ENCODE measurements around the gene UBE3B.

Gene UBE3B

GRCh38 chr12:109518820-109519665 is 41.6 kb downstream of the UBE3B start:
- H3K4me3 ChIP-seq (ENCODE audit: low read length), result no peak overlapping the region
- DNase-seq (ENCODE audit: low read depth), result peak; percentile 46
- peak; percentile 95 for TF ChIP-seq CTCF (conservative IDR thresholded peaks at IDR 0.05; ENCODE audit: low read depth, low read length)

- no peak for DNase-seq (ENCODE audit: low read depth)
- no peak overlapping the region for H3K4me3 ChIP-seq (ENCODE audit: low read length)
- no peak for TF ChIP-seq CTCF (conservative IDR thresholded peaks at IDR 0.05; ENCODE audit: low read depth, low read length)
These were observed 42.4 kb downstream of the UBE3B start for GRCh38 chr12:109519787-109520186.

GRCh38 chr12:109521831-109522230 is 44.4 kb downstream of the UBE3B start:
- TF ChIP-seq CTCF (conservative IDR thresholded peaks at IDR 0.05; ENCODE audit: low read depth, low read length), result no peak
- DNase-seq (ENCODE audit: low read depth), result no peak
- H3K4me3 ChIP-seq (ENCODE audit: low read length), result no peak overlapping the region

- no peak for TF ChIP-seq CTCF (conservative IDR thresholded peaks at IDR 0.05; ENCODE audit: low read depth, low read length)
- no peak overlapping the region for H3K4me3 ChIP-seq (ENCODE audit: low read length)
- DNase-seq (ENCODE audit: low read depth), result no peak
These were observed 45.6 kb downstream of the UBE3B start for GRCh38 chr12:109523071-109523470.

- H3K4me3 ChIP-seq (ENCODE audit: low read length), result no peak overlapping the region
- TF ChIP-seq CTCF (conservative IDR thresholded peaks at IDR 0.05; ENCODE audit: low read depth, low read length), result no peak
- DNase-seq (ENCODE audit: low read depth), result no peak
These were observed 46.1 kb downstream of the UBE3B start for GRCh38 chr12:109523504-109523903.

GRCh38 chr12:109524466-109525278 is 47.2 kb downstream of the UBE3B start:
- no peak overlapping the region for H3K4me3 ChIP-seq (ENCODE audit: low read length)
- DNase-seq (ENCODE audit: low read depth), result no peak
- no peak for TF ChIP-seq CTCF (conservative IDR thresholded peaks at IDR 0.05; ENCODE audit: low read depth, low read length)

Data from retinal pigment epithelial cell (primary cell).